ENCODE results near the gene ABCC5.

- no peak for TF ChIP-seq CTCF (conservative IDR thresholded peaks at IDR 0.05; ENCODE audit: low read length)
- no peak for TF ChIP-seq EZH2phosphoT487 (IDR thresholded peaks at IDR 0.05; ENCODE audit: borderline replicate concordance)
Measured at GRCh38 chr3:183984749-183985729, 32.6 kb downstream of the ABCC5 start.

Data from Loucy (cell line).